AG04449 (cell line): ENCODE data around the gene TYW1.
"Not testable (repeated sequence)": the region's sequence is repeated elsewhere in the genome, so short reads cannot be mapped to it uniquely, and the experiment has no call there.

Source experiments
- CTCF ChIA-PET: fragments of 350-600 bp; formaldehyde crosslinking; extraction: SDS; loops from one replicate; lab custom pipeline; 2021; ENCODE audit warnings: antibody characterized with exemption; lab: Yijun Ruan, JAX
- POLR2A ChIA-PET: fragments of 400-600, 350-600 bp; formaldehyde crosslinking; extraction: SDS; loops from one replicate; lab custom pipeline; 2020; ENCODE audit warnings: antibody characterized with exemption, inconsistent platforms; lab: Yijun Ruan, JAX
- DNase-seq: peaks from one replicate; pipeline ENCODE4 v3.0.0-alpha.2; 2010; ENCODE audit warnings: low read depth, low spot score
- H3K4me3 ChIP-seq: 2 replicates; pipeline ENCODE4 v1.5.1; 2011; ENCODE audit warnings: low read depth, mild to moderate bottlenecking, control low read depth, low read length

The TYW1 gene

GRCh38 chr7:67143091-67143786 lies 146.6 kb downstream of the TYW1 start:
- POLR2A ChIA-PET, CTCF ChIA-PET: not testable (repeated sequence)

GRCh38 chr7:67145581-67146193 lies 149.1 kb downstream of the TYW1 start:
- H3K4me3 ChIP-seq, CTCF ChIA-PET, DNase-seq, POLR2A ChIA-PET: not testable (repeated sequence)

More at GRCh38 chr7:67143091-67143786, 146.6 kb downstream of the TYW1 start:
- H3K4me3 ChIP-seq, DNase-seq: not testable (repeated sequence)

GRCh38 chr7:67149131-67149530 lies 152.5 kb downstream of the TYW1 start:
- DNase-seq, POLR2A ChIA-PET, CTCF ChIA-PET, H3K4me3 ChIP-seq: not testable (repeated sequence)

- H3K4me3 ChIP-seq, DNase-seq, POLR2A ChIA-PET, CTCF ChIA-PET: not testable (repeated sequence)
Measured at GRCh38 chr7:67154374-67154773, 157.7 kb downstream of the TYW1 start.

- H3K4me3 ChIP-seq, CTCF ChIA-PET, POLR2A ChIA-PET, DNase-seq: not testable (repeated sequence)
Measured at GRCh38 chr7:67156064-67156463, 159.4 kb downstream of the TYW1 start.

DNA sequence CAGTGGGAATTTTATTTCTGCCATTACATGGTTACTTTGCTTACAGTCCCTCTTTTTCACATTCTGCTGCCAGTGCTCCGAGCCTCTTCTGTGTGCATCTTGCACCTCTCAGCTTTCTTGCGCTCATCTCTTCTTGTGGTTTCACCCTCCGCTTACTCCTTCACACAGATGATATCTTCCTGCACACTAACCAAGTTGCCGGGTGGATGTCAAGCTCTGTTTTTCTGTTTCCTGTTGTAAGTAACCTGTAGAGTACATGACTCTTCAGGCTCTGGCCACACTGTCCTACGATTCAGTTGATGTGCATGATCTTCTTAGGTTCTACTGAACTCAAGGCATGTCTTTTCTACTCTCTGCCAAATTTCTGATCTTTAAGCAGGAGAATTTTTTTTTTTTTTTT lies 166.7 kb downstream of the TYW1 start:
- POLR2A ChIA-PET, H3K4me3 ChIP-seq, CTCF ChIA-PET, DNase-seq: not testable (repeated sequence)

- DNase-seq, POLR2A ChIA-PET: not testable (repeated sequence)
Measured at GRCh38 chr7:67171151-67171550, 174.5 kb downstream of the TYW1 start.

GRCh38 chr7:67176730-67177129 lies 180.1 kb downstream of the TYW1 start:
- POLR2A ChIA-PET, H3K4me3 ChIP-seq, DNase-seq: not testable (repeated sequence)
- CTCF ChIA-PET = interaction anchor here (1.0 kb wide), 1 partner anchor 9 kb away, joined by 3 read pairs; no protein-coding TSS in a partner anchor

More at GRCh38 chr7:67171151-67171550, 174.5 kb downstream of the TYW1 start:
- CTCF ChIA-PET, H3K4me3 ChIP-seq: not testable (repeated sequence)

DNA sequence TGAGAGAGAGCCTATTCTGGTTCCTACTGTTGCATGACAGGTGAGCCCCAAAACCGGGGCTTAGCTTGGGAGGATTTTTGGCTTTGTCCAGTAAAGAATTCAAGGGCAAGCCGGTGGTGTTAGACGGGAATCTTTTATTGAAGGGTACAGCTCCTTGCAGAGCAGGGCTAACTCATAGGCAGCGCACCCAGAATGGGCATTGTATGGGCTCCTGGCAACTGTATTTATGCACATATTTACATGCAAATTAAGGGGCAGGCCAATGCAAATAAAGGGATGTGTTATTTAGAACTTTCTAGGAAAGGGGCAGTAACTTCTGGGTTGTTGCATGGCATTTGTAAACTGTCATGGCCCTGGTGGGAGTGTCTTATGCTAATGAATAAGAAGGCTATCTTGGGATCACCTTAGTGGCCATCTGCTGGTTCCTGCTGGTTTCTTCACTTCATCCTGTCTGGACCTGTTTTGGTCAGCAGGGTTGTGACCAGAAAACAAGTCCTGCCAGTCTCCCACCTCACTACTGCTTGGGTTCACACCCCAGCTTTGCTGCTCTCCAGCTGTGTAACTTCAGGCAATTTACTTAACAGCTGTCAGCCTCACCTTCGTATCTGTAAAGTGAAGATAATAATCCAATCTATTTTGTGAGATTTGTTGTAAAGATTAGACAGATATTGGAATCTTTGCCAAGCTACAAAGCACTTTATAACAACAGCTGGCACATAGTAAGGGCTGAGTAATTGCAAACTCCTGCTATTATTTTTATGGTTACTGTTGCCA lies 182.5 kb downstream of the TYW1 start:
- CTCF ChIA-PET, H3K4me3 ChIP-seq: not testable (repeated sequence)

DNA sequence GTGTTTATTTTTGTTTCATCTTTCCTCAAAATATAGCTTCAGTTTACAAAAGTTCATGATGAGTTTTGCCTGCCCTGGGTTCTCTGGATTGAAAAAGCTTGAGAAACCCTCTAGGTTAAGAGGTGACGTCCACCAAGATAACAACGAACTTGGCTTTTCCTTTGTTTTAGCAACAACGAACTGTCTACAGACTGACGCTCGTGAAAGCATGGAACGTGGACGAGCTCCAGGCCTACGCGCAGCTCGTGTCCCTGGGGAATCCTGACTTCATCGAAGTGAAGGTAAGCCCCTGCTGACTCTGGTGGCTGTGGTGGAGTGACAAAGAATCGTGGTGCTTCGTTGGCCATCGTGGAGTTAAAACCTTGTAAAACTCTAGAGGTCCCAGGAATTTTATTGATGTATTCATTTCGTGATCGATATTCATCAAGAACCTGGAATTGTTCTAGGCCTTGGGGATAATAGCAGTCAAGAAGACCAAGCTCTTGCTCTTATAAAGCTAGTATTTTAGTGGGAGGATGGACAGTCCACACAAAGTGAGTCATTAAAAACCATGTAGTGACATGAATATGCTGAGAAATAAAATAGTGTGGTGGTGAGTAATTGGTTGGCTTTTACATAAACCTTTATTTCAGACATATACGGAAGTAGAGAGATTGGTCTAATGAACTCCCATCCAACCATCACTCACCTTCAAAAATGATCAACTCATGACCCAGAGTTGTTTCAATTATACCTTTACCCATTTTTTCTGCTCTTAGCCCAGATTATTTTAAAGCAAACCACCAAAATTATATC lies 186.5 kb downstream of the TYW1 start:
- H3K4me3 ChIP-seq, POLR2A ChIA-PET, CTCF ChIA-PET, DNase-seq: not testable (repeated sequence)

More for the DNA sequence above, 182.5 kb downstream of the TYW1 start:
- DNase-seq, POLR2A ChIA-PET: not testable (repeated sequence)

GRCh38 chr7:67184912-67185659 lies 188.5 kb downstream of the TYW1 start:
- CTCF ChIA-PET = interaction anchor here (0.7 kb wide), 1 partner anchor 8 kb away, joined by 3 read pairs; no protein-coding TSS in a partner anchor
- H3K4me3 ChIP-seq, POLR2A ChIA-PET, DNase-seq: not testable (repeated sequence)

DNA sequence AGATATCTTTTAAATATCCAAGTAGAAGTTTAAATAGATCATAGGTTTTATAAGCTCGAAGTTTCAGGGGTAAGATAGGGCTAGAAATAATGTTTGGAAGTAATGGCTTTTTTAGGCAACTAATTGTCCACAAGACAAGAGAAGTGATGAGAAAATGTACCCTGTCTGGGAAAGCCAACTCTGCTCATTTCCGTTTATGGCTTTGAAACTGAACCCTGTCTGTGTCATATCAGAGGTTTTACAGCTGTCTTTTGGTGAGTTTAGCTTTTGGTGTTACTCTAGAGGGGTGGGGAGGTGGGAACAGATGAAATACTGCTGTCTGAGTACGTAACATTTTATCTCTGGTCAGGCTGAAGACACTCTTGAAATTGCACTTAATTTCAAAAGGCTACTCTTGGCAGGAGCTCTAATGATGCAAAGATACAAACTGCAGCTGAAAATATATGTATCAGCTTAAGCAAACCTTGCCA lies 189.1 kb downstream of the TYW1 start:
- POLR2A ChIA-PET, H3K4me3 ChIP-seq, DNase-seq: not testable (repeated sequence)
- CTCF ChIA-PET = interaction anchor here (0.7 kb wide), 1 partner anchor 9 kb away, joined by 3 read pairs; no protein-coding TSS in a partner anchor

DNA sequence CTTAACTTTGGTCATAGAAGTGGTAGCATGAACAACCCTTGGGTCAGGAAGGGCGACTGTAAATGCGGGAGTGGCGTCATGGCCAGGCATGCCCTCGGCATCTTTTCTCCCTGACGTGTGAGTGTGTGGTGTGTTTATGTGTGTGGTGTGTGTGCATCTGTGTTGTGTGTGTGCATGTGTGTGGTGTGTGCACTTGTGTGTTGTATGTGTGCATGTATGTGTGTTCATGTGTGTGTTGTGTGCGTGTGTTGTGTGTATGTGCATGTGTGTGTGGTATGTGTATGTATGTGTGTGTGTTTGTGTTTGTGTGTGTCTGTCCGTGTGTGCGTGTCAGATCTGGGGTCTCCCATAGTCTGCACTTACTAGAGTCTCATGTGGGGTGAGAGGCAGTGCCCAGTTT lies 192.5 kb downstream of the TYW1 start:
- POLR2A ChIA-PET, CTCF ChIA-PET, H3K4me3 ChIP-seq, DNase-seq: not testable (repeated sequence)

- DNase-seq, CTCF ChIA-PET: not testable (repeated sequence)
Measured at GRCh38 chr7:67189801-67190465, 193.3 kb downstream of the TYW1 start.

More at GRCh38 chr7:67189801-67190465, 193.3 kb downstream of the TYW1 start:
- H3K4me3 ChIP-seq, POLR2A ChIA-PET: not testable (repeated sequence)
